K562 (cell line): ENCODE results near the gene CEP19. TPM values are rescaled to one million over a fixed set of nuclear protein-coding genes. Genes with fewer than 3 reads are reported as not detected.

Source experiments
- IRF9 ChIP-seq: fragments of 450-650 bp; IDR thresholded peaks from 2 replicates; pipeline ENCODE4 v1.6.1; 2016; ENCODE audit warnings: missing biosample characterization, missing genetic modification characterization
- KAT7 ChIP-seq: sonication (generic); formaldehyde crosslinking; IDR thresholded peaks from 2 replicates; pipeline ENCODE4 v1.8.0; 2022; ENCODE audit warnings: missing genetic modification reagents, mild to moderate bottlenecking, borderline replicate concordance
- MLLT1 ChIP-seq, 2 experiments: fragments of 450-650 bp; IDR thresholded peaks; 2 replicates each; pipeline ENCODE4 v1.6.1; 2016
- MYC ChIP-seq, 2 experiments: fragments of 250-450 bp in 1 of 2; sonication (Bioruptor Pico) in 1 of 2; IDR thresholded peaks; 2 replicates each; pipeline versions ENCODE4 v1.5.1 to v1.6.1; 2012 to 2021; ENCODE audit warnings: low read depth in 2 of 2, borderline replicate concordance in 1 of 2, improper control_type of control experiment in 1 of 2, low read length in 1 of 2, mild to moderate bottlenecking in 1 of 2, moderate library complexity in 1 of 2
- POLR2AphosphoS5 ChIP-seq: IDR thresholded peaks from 2 replicates; pipeline ENCODE4 v1.6.1; 2011; ENCODE audit warnings: mild to moderate bottlenecking, low read depth, low read length, moderate library complexity; ENCODE audit not compliant: control insufficient read depth, insufficient read depth
- RBM25 ChIP-seq: fragments of 200-400 bp; formaldehyde crosslinking; IDR thresholded peaks from 2 replicates; pipeline ENCODE4 v1.6.1; 2018; ENCODE audit warnings: low read length, low read depth, moderate library complexity; ENCODE audit not compliant: severe bottlenecking
- SMAD4 ChIP-seq: fragments of 250-450 bp; sonication (Bioruptor Pico); conservative IDR thresholded peaks from 2 replicates; pipeline ENCODE4 v1.8.0; 2021; ENCODE audit warnings: inconsistent platforms, mild to moderate bottlenecking, moderate library complexity
- SNAPC5 ChIP-seq: fragments of 250-450 bp; sonication (Bioruptor Pico); IDR thresholded peaks from 2 replicates; pipeline ENCODE4 v1.8.0; 2021; ENCODE audit warnings: moderate library complexity, mild to moderate bottlenecking, inconsistent platforms
- SOX6 ChIP-seq: fragments of 450-650 bp; IDR thresholded peaks from 2 replicates; pipeline ENCODE4 v1.6.1; 2014; ENCODE audit warnings: mild to moderate bottlenecking
- ZBED1 ChIP-seq: IDR thresholded peaks from 2 replicates; pipeline ENCODE4 v1.6.1; 2014
- ZBTB11 ChIP-seq, 3 experiments: fragments of 200-800 bp in 1 of 3; fragments of 250-450 bp in 1 of 3; fragments of 450-650 bp in 1 of 3; sonication (Bioruptor Pico) in 1 of 3; sonication (Bioruptor generic) in 1 of 3; formaldehyde crosslinking in 1 of 3; IDR thresholded peaks; 2 replicates each; pipeline versions ENCODE4 v1.6.1 to v1.8.0; 2016 to 2022; ENCODE audit warnings: mild to moderate bottlenecking in 2 of 3, missing genetic modification characterization in 2 of 3, missing compliant biosample characterization in 1 of 3, moderate library complexity in 1 of 3
- polyA plus RNA-seq, 8 experiments: library from polyadenylated mRNA; depleted of rRNA in 4 of 8; stranded (reverse) in 5 of 8; unstranded in 3 of 8; fragments of >200 nt; fragmentation: Nextera tagmentation in 2 of 8; fragmentation: Illumina TruSeq in 1 of 8; extraction: Ambion mirVana in 2 of 8; extraction: Trizol in 1 of 8; gene quantifications; 2 replicates each; pipeline versions ENCODE4 v1.2.1 to v1.2.3, GENCODE V29; 2011 to 2014; ENCODE audit warnings: inconsistent platforms in 1 of 8, missing spikeins in 1 of 8
- total RNA-seq, 7 experiments: library from RNA; depleted of rRNA in 6 of 7; stranded (reverse); fragments of >200 nt in 6 of 7; fragmentation: Illumina TruSeq in 2 of 7; extraction: Trizol in 2 of 7; gene quantifications; 2 replicates each; pipeline versions ENCODE4 v1.2.1 to v1.2.3, GENCODE V29; 2011 to 2021; ENCODE audit warnings: low replicate concordance in 1 of 7
- TF ChIP-seq, protein P1 (sequence below): fragments of 450-650 bp; IDR thresholded peaks from 2 replicates; pipeline ENCODE4 v1.6.1; 2016; ENCODE audit warnings: mild to moderate bottlenecking
- TF ChIP-seq, protein P2 (sequence below): sonication (generic); formaldehyde crosslinking; IDR thresholded peaks from 2 replicates; pipeline ENCODE4 v1.8.1; 2023; ENCODE audit warnings: mild to moderate bottlenecking, missing genetic modification reagents

The CEP19 gene
- total and polyA plus RNA-seq, 9 of the 15 experiments (the other 6 are each of a cell fraction or from before 2014, with no cell fraction given), result 2.5 to 4.5 (median 3.7) TPM

DNA sequence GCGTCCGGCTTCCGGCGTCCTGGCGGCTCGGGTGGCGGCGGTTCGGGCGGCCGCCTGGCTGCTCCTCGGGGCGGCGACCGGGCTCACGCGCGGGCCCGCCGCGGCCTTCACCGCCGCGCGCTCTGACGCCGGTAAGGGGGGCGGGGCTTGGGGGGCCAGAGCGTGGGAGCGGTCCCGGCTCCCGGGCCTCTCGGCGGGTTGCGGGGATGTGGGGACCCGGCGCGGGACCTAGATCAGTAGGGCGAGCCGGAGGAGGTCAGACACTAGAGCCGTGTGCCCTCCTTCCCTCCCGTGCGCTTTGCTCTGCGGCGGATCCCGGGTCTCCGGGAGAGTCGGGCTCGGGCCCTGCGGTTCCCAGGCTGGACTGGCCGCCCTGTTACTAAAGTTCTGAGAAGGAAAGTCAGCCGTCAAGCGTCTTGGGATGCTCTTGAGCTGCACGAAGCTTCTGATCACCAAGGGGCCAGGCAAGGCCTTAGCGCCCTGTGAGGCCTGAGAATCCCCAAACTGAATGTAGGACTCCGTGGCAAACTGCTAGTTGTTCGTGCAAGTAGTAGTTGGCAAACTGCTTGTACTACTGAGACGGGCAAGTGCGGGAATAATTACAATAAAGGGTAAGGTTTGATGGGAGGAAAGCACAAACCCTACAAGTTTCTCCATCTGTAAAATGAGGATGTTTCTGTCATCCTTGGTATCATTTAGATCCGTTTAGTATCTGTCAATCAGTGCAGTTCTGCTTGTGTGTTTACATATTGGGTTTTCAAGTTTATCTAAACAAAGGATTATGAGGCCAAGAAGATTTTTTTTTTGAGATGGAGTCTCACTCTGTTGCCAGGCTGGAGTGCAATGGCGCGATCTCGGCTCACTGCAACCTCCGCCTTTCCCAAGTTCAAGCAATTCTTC, 714 bp upstream of the CEP19 start (continued):
- TF ChIP-seq, protein P1, sequence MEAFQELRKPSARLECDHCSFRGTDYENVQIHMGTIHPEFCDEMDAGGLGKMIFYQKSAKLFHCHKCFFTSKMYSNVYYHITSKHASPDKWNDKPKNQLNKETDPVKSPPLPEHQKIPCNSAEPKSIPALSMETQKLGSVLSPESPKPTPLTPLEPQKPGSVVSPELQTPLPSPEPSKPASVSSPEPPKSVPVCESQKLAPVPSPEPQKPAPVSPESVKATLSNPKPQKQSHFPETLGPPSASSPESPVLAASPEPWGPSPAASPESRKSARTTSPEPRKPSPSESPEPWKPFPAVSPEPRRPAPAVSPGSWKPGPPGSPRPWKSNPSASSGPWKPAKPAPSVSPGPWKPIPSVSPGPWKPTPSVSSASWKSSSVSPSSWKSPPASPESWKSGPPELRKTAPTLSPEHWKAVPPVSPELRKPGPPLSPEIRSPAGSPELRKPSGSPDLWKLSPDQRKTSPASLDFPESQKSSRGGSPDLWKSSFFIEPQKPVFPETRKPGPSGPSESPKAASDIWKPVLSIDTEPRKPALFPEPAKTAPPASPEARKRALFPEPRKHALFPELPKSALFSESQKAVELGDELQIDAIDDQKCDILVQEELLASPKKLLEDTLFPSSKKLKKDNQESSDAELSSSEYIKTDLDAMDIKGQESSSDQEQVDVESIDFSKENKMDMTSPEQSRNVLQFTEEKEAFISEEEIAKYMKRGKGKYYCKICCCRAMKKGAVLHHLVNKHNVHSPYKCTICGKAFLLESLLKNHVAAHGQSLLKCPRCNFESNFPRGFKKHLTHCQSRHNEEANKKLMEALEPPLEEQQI, result no peak
- TF ChIP-seq SMAD4 (no peak), KAT7 (CRISPR knock-in tag) (peak; percentile 91; the same call in 1 of the 2 replicates), RBM25 (no peak), POLR2AphosphoS5 (no peak), SNAPC5 (CRISPR knock-in tag) (no peak), MYC (IDR thresholded peaks at IDR 0.05; ENCODE audit: low read depth, low read length) (0 out of 2 replicates have a peak, but pooled peaks have one; percentile 33), MYC (CRISPR knock-in tag; IDR thresholded peaks at IDR 0.05; ENCODE audit: borderline replicate concordance, low read depth) (no peak), IRF9 (tag) (no peak), MLLT1 (IDR thresholded peaks at IDR 0.05) (no peak), ZBED1 (no peak), SOX6 (no peak), ZBTB11 (CRISPR knock-in tag; IDR thresholded peaks at IDR 0.05) (peak in 1 of 3 experiments; percentile 69; a peak in 1 of 6 replicates)
- TF ChIP-seq, protein P2, sequence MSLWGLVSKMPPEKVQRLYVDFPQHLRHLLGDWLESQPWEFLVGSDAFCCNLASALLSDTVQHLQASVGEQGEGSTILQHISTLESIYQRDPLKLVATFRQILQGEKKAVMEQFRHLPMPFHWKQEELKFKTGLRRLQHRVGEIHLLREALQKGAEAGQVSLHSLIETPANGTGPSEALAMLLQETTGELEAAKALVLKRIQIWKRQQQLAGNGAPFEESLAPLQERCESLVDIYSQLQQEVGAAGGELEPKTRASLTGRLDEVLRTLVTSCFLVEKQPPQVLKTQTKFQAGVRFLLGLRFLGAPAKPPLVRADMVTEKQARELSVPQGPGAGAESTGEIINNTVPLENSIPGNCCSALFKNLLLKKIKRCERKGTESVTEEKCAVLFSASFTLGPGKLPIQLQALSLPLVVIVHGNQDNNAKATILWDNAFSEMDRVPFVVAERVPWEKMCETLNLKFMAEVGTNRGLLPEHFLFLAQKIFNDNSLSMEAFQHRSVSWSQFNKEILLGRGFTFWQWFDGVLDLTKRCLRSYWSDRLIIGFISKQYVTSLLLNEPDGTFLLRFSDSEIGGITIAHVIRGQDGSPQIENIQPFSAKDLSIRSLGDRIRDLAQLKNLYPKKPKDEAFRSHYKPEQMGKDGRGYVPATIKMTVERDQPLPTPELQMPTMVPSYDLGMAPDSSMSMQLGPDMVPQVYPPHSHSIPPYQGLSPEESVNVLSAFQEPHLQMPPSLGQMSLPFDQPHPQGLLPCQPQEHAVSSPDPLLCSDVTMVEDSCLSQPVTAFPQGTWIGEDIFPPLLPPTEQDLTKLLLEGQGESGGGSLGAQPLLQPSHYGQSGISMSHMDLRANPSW (CRISPR knock-in tag), result no peak
